ENCODE measurements around the gene CCDC171. TPM values are rescaled to one million over a fixed set of nuclear protein-coding genes. Genes with fewer than 3 reads are reported as not detected.

The CCDC171 gene
- total RNA-seq, 1 donor from 2014 or later, result 1.8 TPM

DNA sequence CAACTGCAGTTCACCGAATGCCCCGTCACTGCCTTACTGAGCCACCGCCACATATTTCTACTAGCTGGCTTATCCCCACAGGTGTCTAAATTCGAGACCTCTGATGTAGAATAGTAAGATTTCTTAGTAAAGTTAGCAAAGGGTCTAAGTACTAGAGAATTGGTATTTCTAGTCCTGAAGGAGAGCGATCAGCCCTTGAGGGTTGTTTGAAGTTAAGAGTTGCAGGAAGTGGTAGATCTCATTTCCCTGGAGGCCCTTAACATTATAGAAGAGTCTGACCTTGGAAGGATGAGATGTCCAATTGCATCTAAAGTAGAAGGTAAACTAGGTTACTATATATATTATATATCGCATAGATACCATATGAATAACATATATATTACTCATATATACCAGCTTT lies 451.8 kb downstream of the CCDC171 start:
- DNase-seq, result no peak
- Histone ChIP-seq H3K27me3 (ENCODE audit: low read depth) (no peaks in the 10 kb centered on the region), H3K9me3 (replicated peaks) (peaks cover 15% of the 10 kb centered on the region), H3K4me3 (no peak overlapping the region), H3K36me3 (no peaks in the 10 kb centered on the region), H3K27ac (replicated peaks) (no peak overlapping the region), H3K4me1 (no peaks in the 10 kb centered on the region)
- TF ChIP-seq, protein P1, sequence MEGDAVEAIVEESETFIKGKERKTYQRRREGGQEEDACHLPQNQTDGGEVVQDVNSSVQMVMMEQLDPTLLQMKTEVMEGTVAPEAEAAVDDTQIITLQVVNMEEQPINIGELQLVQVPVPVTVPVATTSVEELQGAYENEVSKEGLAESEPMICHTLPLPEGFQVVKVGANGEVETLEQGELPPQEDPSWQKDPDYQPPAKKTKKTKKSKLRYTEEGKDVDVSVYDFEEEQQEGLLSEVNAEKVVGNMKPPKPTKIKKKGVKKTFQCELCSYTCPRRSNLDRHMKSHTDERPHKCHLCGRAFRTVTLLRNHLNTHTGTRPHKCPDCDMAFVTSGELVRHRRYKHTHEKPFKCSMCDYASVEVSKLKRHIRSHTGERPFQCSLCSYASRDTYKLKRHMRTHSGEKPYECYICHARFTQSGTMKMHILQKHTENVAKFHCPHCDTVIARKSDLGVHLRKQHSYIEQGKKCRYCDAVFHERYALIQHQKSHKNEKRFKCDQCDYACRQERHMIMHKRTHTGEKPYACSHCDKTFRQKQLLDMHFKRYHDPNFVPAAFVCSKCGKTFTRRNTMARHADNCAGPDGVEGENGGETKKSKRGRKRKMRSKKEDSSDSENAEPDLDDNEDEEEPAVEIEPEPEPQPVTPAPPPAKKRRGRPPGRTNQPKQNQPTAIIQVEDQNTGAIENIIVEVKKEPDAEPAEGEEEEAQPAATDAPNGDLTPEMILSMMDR (IDR thresholded peaks at IDR 0.05; ENCODE audit: borderline replicate concordance), result no peak
- intact Hi-C loops (cut with micrococcal nuclease), result no loop called here

DNA sequence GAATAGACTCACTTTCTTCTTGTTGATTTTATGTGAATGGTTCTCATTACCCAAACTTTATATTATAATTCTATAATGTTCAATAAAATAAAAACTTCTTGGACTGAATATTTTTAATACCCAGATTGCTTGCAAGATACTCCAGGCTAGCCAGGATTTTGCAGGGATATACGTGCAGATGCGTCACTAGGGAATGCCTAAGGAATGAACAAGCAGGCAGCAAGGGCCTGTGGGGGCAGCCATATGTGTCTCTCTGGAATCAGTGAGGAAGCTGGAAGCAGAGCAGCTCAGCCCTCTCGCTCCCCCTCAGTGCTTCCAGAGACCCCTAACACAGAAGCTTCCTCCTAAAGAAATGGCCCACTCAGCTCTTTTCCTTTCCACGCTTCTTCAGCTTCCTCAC lies 457.4 kb downstream of the CCDC171 start:
- H3K4me1 ChIP-seq, result no peaks in the 10 kb centered on the region
- intact Hi-C loops (cut with micrococcal nuclease), result no loop called here
- H3K36me3 ChIP-seq, result no peaks in the 10 kb centered on the region
- H3K9me3 ChIP-seq (replicated peaks), result peaks cover 12% of the 10 kb centered on the region
- H3K27ac ChIP-seq (replicated peaks), result no peak overlapping the region
- TF ChIP-seq, protein P1 (IDR thresholded peaks at IDR 0.05; ENCODE audit: borderline replicate concordance), result no peak
- no peaks in the 10 kb centered on the region for H3K27me3 ChIP-seq (ENCODE audit: low read depth)
- no peak for DNase-seq
- H3K4me3 ChIP-seq, result no peak overlapping the region

DNA sequence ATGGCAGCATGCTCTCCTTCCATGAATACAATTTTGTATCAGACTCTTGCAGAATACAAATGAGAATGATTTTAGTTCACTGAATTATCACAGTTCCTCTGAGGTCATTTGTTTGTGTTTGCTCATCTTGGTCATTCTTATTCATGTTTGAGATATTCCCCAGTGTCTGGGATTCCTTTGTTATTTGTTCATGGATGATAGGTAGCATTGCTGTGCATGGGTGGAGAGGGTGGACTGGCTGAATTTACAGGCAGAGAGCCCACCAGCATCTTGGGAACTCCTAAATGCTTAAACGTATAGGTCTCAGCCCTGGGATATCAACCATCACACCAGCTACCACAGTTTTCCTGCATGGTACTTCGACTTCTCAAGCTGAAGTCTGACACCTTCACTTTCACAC lies 459.8 kb downstream of the CCDC171 start:
- Histone ChIP-seq H3K27ac (replicated peaks) (no peak overlapping the region), H3K4me1 (no peaks in the 10 kb centered on the region), H3K27me3 (ENCODE audit: low read depth) (no peaks in the 10 kb centered on the region), H3K4me3 (no peak overlapping the region), H3K9me3 (replicated peaks) (peaks cover 33% of the 10 kb centered on the region), H3K36me3 (no peaks in the 10 kb centered on the region)
- DNase-seq, result no peak
- TF ChIP-seq, protein P1 (IDR thresholded peaks at IDR 0.05; ENCODE audit: borderline replicate concordance), result no peak
- intact Hi-C loops (cut with micrococcal nuclease), result no loop called here

DNA sequence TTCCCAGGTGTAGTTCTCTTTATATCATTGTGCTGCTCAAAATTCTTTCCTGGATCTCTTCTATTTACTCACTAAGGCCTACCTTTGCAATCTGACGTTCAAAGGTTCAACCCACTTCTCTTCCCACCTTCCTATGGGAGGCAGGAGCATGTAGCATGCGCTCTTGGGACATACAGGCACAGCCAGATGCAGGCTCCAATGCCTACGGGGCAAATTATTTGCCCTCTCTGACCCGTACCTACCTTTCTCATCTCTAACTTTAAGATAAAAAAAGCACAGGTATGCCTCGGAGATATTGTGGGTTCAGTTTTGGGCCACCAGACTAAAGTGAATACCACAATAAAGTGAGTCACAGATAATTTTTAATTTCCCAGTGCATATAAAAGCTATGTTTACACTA lies 460.5 kb downstream of the CCDC171 start:
- TF ChIP-seq, protein P1 (IDR thresholded peaks at IDR 0.05; ENCODE audit: borderline replicate concordance), result no peak
- H3K9me3 ChIP-seq (replicated peaks), result peaks cover 33% of the 10 kb centered on the region
- no peak overlapping the region for H3K27ac ChIP-seq (replicated peaks)
- no peak for DNase-seq
- H3K27me3 ChIP-seq (ENCODE audit: low read depth), result no peaks in the 10 kb centered on the region
- no peak overlapping the region for H3K4me3 ChIP-seq
- no peaks in the 10 kb centered on the region for H3K4me1 ChIP-seq
- intact Hi-C loops (cut with micrococcal nuclease), result no loop called here
- H3K36me3 ChIP-seq, result no peaks in the 10 kb centered on the region

DNA sequence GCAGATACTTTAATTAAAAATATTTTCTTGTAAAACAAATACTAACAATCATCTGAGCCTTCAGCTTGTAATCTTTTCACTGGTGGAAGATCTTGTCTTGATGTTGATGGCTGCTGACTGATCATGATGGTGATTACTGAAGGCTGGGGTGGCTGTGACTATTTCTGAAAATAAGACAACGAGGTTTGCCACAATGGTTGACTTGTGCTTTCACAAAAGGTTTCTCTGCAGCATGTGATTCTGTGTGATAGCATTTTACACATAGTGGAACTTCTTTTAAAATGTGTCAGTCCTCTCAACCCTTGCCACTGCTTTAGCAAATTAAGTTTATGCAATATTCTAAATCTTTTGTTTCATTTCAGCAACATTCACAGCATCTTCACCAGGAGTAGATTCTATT lies 461.0 kb downstream of the CCDC171 start:
- no peaks in the 10 kb centered on the region for H3K27me3 ChIP-seq (ENCODE audit: low read depth)
- H3K4me3 ChIP-seq, result no peak overlapping the region
- H3K9me3 ChIP-seq (replicated peaks), result peaks cover 36% of the 10 kb centered on the region
- TF ChIP-seq, protein P1 (IDR thresholded peaks at IDR 0.05; ENCODE audit: borderline replicate concordance), result no peak
- intact Hi-C loops (cut with micrococcal nuclease), result no loop called here
- no peaks in the 10 kb centered on the region for H3K36me3 ChIP-seq
- no peaks in the 10 kb centered on the region for H3K4me1 ChIP-seq
- H3K27ac ChIP-seq (replicated peaks), result no peak overlapping the region
- DNase-seq, result no peak

DNA sequence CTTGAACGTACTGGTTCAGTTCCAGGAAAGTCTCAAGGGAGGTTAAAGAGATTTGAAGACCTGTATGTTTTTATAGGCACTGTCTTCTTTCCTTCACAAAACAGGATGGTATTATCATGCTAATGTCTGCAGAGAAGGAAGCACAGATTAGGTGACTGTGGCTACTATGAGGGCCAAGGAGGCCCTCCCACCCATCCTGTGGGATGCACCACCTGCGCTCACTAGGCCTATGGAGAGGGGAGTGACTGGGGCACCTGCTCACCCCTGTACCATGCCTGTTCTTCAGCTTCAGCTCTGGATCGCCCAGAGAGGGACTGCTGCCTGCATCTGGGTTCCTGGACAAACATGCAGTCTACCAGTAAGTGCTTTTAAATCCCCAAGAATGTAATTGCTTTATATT lies 469.4 kb downstream of the CCDC171 start:
- TF ChIP-seq, protein P1 (IDR thresholded peaks at IDR 0.05; ENCODE audit: borderline replicate concordance), result no peak
- no peak overlapping the region for H3K4me3 ChIP-seq
- H3K36me3 ChIP-seq, result no peaks in the 10 kb centered on the region
- H3K27ac ChIP-seq (replicated peaks), result no peak overlapping the region
- no peaks in the 10 kb centered on the region for H3K4me1 ChIP-seq
- H3K27me3 ChIP-seq (ENCODE audit: low read depth), result no peaks in the 10 kb centered on the region
- intact Hi-C loops (cut with micrococcal nuclease), result no loop called here
- peaks cover 19% of the 10 kb centered on the region for H3K9me3 ChIP-seq (replicated peaks)
- DNase-seq, result no peak
